KBM-7 (cell line): ENCODE measurements around the gene NYNRIN.
"Not testable (repeated sequence)": the region's sequence is repeated elsewhere in the genome, so short reads cannot be mapped to it uniquely, and the experiment has no call there.

Experiments
- DNase-seq: peaks from one replicate; pipeline ENCODE4 v3.0.0-alpha.2; 2015
- in situ Hi-C: fragments of 300-500 bp; cut with MboI; formaldehyde crosslinking; loops from 2 replicates; pipeline ENCODE4 v1.14.3; 2020; ENCODE audit warnings: low sequenced_read_pairs, low pct_unique_long_range_greater_than_20kb, mixed read lengths

Gene NYNRIN

GRCh38 chr14:24398653-24399446 lies at the start of gene NYNRIN:
Gene NYNRIN, plus strand, starts transcription at chr14:24399003. Its CDS starts 244 bp downstream, at chr14:24399247.
- DNase-seq: no peak
- in situ Hi-C loops: no loop called here

- in situ Hi-C loops: loop anchor here (25.0 kb wide), 1 partner anchor 338 kb away; no protein-coding TSS in a partner anchor
- DNase-seq: no peak
These were observed 49.1 kb upstream of the NYNRIN start for GRCh38 chr14:24349742-24350141.

DNA sequence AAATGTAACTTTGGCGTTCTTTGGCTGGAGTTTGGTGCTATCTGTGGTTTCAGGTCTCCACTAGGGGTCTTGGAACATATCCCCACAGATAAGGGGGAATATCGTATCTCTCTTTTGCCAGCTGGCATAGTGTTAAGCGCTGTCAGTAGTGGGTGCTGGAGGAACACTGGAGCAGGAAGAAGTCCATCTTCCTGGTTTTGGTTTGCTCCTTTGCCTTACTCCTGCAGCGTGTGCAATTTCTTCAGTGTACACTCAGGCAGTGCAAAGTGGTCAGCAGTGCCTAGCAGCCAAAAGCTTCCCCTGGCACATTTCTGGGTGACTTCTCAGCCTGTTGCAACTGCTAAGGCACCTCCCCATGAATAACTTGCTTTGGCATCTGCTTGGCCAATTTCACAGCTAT lies 47.3 kb upstream of the NYNRIN start:
- in situ Hi-C loops: no loop called here
- DNase-seq: no peak

- in situ Hi-C loops: no loop called here
- DNase-seq: no peak
These were observed 45.0 kb upstream of the NYNRIN start for GRCh38 chr14:24353559-24354481.

DNA sequence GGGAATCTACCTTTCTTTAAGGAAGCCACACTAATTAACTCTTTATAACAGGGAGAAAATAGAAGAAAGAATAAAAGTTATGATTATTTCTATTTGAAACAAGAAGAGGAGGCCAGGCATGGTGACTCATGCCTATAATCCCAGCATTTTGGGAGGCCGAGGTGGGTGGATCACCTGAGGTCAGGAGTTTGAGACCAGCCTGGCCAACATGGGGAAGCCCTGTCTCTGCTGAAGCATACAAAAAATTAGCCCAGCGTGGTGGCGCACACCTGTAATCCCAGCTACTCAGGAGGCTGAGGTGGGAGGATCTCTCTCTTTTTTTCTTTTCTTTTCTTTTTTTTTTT lies 44.3 kb upstream of the NYNRIN start:
- in situ Hi-C loops, DNase-seq: not testable (repeated sequence)

GRCh38 chr14:24355009-24355408 lies 43.8 kb upstream of the NYNRIN start:
- no peak for DNase-seq
- in situ Hi-C loops: no loop called here

DNA sequence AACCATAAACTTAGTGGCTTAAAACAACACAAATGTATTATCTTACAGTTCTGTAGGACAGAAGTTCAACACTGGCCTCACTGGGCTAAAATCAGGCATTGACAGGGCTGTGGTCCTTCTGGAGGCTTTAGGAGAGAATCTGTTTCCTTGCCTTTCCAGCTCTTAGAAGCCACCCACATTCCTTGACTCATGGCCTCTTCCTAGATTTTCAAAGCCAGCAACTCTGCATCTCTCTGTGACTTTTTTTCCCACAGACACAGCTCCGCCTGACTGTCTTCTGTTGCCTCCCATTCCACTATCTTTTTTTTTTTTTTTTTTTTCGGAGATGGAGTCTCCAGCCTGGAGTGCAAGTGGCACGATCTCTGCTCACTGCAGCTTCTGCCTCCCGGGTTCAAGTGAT lies 42.6 kb upstream of the NYNRIN start:
- no peak for DNase-seq
- in situ Hi-C loops: no loop called here

DNA sequence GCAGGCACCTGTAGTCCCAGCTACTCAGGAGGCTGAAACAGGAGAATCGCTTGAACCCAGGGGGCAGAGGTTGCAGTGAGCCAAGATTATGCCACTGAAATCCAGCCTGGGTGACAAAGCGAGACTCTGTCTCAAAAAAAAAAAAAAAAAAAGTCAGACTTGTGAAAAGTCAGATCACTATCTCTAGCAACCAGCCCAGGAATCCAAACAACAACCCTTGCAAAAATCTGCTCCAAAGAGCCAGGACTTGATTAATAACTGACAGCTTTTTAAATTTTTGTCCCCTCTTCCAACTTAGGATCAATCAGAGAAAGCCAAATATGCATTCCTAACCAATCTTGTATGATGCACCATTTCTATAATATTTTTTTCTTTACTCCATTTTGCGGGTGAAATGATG lies 38.5 kb upstream of the NYNRIN start:
- in situ Hi-C loops: no loop called here
- DNase-seq: no peak

- in situ Hi-C loops: no loop called here
- DNase-seq: no peak
These were observed 37.5 kb upstream of the NYNRIN start for GRCh38 chr14:24361326-24361725.

- in situ Hi-C loops: no loop called here
- DNase-seq: no peak
These were observed 36.4 kb upstream of the NYNRIN start for GRCh38 chr14:24362241-24362960.

DNA sequence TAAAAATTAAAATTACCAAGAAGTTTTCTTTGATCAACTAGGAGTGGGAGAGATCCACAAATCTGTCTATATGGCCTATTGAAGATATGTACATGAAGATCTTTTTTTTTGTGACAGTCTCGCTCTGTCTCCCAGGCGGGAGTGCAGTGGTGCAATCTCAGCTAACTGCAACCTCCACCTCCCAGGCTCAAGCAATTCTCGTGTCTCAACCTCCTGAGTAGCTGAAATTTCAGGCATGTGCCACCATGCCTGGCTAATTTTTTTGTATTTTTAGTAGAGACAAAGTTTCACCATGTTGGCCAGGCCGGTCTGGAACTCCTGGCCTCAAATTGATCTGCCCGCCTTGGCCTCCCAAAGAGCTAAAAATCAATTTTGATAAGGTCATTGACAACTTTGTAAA lies 35.4 kb upstream of the NYNRIN start:
- DNase-seq: no peak
- in situ Hi-C loops: no loop called here

DNA sequence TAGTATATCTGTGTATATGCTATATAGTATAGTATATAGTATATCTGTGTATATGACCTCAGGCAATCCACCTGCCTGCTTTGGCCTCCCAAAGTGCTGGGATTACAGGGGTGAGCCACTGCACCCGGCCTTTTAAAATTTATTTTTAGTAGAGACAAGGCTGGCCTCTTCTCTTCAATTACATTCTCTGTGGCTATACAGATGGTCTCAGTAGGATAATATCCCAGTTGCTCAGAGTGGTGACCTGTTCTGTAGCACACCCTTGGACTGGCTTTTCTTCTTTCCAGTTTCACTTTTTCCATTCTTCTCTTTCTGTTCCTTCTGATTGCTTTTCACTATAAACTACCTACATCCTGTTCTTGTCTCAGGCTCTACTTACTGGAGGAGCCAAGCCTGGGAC lies 34.0 kb upstream of the NYNRIN start:
- in situ Hi-C loops: no loop called here
- DNase-seq: no peak

DNA sequence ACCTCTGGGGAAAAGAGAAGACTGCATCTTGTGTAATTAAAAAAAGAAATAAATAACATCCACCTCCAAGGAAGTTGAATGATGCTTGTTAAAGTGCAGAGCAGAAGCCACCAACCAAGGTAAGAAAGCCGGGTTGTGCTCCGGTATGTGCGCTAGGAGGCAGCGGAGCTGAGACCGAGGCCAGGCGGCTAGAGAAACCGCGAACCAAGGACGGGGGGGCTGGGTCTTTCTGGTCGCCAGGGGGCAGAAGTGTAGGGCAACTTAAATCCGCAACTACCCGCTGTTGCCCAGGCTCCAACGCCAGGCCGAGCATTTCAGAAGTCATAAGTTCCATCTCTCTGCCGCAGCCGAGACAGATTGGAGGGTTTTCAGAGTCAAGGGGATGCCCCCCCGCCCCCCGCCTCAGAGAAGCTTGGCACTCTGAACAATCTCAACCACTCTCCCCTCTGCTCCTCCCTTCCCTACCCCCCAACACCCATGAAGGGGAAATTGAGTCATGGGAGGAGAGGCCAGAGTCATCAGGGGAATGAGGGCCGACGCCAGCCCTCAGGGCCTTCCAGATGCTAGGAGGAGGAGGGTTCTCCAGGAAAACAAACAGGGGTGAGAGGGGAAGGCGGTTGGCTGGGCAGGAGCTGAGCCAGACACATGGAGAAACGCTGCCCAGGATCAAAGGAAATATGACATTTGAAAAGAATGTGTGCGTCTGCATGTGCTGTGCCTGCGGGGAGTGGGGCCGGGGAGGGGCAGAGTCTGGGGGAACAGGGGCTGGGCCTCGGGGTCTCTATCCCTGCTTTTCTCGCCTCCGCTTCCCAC lies 33.0 kb upstream of the NYNRIN start:
- in situ Hi-C loops: no loop called here

GRCh38 chr14:24366413-24366720 lies 32.4 kb upstream of the NYNRIN start:
- no peak for DNase-seq
- in situ Hi-C loops: no loop called here

More for the DNA sequence above, 33.0 kb upstream of the NYNRIN start:
- DNase-seq: peak; percentile 96

DNA sequence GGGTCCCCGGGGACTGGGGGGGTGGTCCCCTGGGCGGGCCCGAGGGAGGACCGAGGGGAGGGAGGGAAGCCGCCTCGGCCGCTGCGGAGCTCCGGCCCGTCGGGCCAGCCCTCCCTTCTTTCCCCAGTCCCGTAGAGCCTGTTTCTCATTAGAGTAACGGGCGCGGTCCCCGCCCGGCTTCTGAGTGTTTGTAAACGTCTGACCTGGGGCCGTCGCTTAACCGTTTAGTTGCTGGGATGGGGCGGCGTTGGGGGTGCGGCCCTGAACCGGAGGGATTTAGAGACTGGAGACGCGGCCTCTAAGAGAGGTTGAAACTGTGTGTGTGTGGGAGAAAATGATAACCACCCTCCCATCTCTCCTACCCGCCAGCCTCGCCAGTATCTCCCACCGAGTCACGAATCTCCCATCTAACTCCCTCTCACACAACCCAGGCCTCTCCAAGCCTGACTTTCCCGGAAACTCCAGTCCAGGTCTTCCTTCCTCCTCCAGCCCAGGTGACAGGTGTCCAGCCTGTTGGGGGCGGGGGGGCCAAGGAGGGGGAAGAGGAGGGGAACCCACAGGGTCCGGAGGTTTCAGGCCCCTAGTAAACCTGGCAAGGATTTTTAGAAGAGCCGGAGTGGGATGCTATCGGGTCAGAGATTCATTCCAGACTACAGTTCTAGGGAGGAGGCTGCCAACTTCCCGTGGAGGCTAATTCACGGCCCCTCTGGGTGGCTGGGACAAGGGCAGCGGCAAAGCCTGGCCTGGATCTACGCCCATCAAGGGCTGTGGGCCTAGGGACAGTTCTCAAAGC lies 31.9 kb upstream of the NYNRIN start:
- no peak for DNase-seq
- in situ Hi-C loops: no loop called here

DNA sequence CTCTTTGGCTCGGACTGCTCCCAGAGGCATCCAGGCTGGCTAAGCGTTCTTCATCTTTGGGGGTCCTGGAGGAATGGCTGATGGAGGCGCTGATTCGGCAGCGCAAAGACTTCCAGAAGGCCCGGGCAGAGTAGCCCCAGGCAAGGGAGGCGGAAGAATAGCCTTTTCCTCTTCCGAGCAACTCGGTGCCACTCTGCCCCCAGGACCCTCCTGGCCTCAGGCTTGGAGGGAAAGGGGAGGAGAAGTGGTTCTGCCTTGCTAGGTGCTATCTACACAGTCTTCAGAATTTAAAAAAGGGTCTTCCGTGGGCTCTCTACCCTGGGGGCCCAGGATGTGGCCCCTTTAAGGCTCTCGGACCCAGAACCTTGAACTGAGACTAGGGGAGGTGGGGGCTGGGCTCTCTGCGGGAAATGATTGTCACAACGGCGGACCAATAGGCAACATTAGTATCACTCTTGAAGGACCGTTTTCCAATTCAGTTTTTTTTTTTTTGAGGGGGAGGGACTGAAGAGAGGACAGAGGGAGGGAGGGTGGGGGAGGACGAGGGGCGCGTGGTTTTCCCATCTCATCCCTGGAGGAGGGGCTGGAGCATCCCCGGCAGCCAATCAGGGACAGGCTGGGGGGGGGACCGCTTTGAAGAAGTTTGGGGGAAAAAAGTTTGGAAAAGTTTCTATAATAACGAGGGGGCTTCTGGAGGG lies 31.1 kb upstream of the NYNRIN start, which contains the start of gene NFATC4:
Gene NFATC4, plus strand, starts transcription at position 671 of the 698 bp plus-strand sequence. CDS start 157 bp downstream, outside the sequence.
- in situ Hi-C loops: no loop called here

DNA sequence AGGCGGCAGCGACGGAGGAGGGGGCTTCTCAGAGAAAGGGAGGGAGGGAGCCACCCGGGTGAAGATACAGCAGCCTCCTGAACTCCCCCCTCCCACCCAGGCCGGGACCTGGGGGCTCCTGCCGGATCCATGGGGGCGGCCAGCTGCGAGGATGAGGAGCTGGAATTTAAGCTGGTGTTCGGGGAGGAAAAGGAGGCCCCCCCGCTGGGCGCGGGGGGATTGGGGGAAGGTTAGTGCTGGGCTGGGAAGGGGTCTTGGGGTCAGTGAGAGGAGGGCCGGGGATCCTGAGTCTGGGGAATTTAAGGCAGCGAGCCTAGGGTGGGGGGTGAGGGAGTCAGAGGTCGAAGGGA lies 30.6 kb upstream of the NYNRIN start:
- no peak for DNase-seq

More for the DNA sequence above, 31.1 kb upstream of the NYNRIN start, which contains the start of gene NFATC4:
- no peak for DNase-seq

More for the DNA sequence above, 30.6 kb upstream of the NYNRIN start:
- in situ Hi-C loops: no loop called here
